Endothelial cell (in vitro differentiated cells): ENCODE data around the gene RANBP17. TPM values are rescaled to one million over a fixed set of nuclear protein-coding genes. Genes with fewer than 3 reads are reported as not detected.
"Not testable (repeated sequence)": the region's sequence is repeated elsewhere in the genome, so short reads cannot be mapped to it uniquely, and the experiment has no call there.

Experiments used
- DNase-seq: peaks from one replicate; pipeline ENCODE4 v3.0.0; 2021; ENCODE audit warnings: low spot score
- H3K27ac Mint-ChIP-seq: one replicate; pipeline ENCODE4 v1.8.0; 2021; ENCODE audit warnings: mixed read lengths, inconsistent platforms; ENCODE audit not compliant: unreplicated experiment
- H3K27me3 Mint-ChIP-seq: one replicate; pipeline ENCODE4 v1.8.0; 2021; ENCODE audit warnings: mild to moderate bottlenecking, moderate library complexity, mixed read lengths, inconsistent platforms; ENCODE audit not compliant: unreplicated experiment
- H3K36me3 Mint-ChIP-seq: one replicate; pipeline ENCODE4 v1.8.0; 2021; ENCODE audit warnings: mild to moderate bottlenecking, low read depth, mixed read lengths, inconsistent platforms; ENCODE audit not compliant: unreplicated experiment
- H3K4me1 Mint-ChIP-seq: one replicate; pipeline ENCODE4 v1.8.0; 2021; ENCODE audit warnings: mild to moderate bottlenecking, mixed read lengths, inconsistent platforms; ENCODE audit not compliant: unreplicated experiment
- H3K4me3 Mint-ChIP-seq: one replicate; pipeline ENCODE4 v1.8.0; 2021; ENCODE audit warnings: mild to moderate bottlenecking, mixed read lengths, inconsistent platforms; ENCODE audit not compliant: unreplicated experiment
- H3K9me3 Mint-ChIP-seq: one replicate; pipeline ENCODE4 v1.8.0; 2021; ENCODE audit warnings: mixed read lengths, inconsistent platforms; ENCODE audit not compliant: unreplicated experiment
- total RNA-seq: library from RNA; stranded (reverse); fragmentation: NEBNext Ultra II Directional; extraction: Animal tissue kit (Norgen Biotek cat#: 25700); gene quantifications from one replicate; pipeline ENCODE4 v1.2.1, GENCODE V29; 2021; ENCODE audit not compliant: unreplicated experiment
- TF ChIP-seq, protein P1 (sequence below): fragments of 200-600 bp; sonication (generic); IDR thresholded peaks from one replicate; pipeline ENCODE4 v1.5.0; 2021; ENCODE audit warnings: antibody characterized with exemption; ENCODE audit not compliant: unreplicated experiment

RANBP17 gene
- total RNA-seq, 1 donor from 2014 or later: 22.7 TPM

DNA sequence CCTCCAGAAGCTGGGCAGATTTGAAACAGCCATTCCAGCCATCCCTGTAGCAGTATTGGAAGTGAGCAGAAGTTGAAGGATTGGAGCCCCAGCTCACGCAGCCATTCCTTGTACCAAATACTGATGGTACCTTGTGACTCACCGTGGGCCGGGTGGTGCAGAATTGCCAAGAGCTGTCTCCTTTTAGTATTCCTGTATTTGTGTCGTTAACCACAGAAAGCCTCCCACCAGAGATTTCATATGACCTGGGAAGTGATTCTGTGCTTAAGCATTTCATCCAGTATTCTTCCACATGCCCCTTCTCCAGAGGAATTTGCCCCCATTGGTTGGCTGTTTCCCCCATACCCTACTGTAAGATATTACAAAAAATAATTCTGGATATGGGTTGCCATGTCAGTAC lies 429.6 kb downstream of the RANBP17 start:
- no peak for DNase-seq
- no peaks in the 10 kb centered on the region for H3K27me3 Mint-ChIP-seq
- TF ChIP-seq, protein P1, sequence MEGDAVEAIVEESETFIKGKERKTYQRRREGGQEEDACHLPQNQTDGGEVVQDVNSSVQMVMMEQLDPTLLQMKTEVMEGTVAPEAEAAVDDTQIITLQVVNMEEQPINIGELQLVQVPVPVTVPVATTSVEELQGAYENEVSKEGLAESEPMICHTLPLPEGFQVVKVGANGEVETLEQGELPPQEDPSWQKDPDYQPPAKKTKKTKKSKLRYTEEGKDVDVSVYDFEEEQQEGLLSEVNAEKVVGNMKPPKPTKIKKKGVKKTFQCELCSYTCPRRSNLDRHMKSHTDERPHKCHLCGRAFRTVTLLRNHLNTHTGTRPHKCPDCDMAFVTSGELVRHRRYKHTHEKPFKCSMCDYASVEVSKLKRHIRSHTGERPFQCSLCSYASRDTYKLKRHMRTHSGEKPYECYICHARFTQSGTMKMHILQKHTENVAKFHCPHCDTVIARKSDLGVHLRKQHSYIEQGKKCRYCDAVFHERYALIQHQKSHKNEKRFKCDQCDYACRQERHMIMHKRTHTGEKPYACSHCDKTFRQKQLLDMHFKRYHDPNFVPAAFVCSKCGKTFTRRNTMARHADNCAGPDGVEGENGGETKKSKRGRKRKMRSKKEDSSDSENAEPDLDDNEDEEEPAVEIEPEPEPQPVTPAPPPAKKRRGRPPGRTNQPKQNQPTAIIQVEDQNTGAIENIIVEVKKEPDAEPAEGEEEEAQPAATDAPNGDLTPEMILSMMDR: no peak
- H3K36me3 Mint-ChIP-seq: no peaks in the 10 kb centered on the region
- no peak overlapping the region for H3K27ac Mint-ChIP-seq
- no peaks in the 10 kb centered on the region for H3K4me1 Mint-ChIP-seq
- H3K4me3 Mint-ChIP-seq: no peak overlapping the region
- H3K9me3 Mint-ChIP-seq: no peaks in the 10 kb centered on the region

DNA sequence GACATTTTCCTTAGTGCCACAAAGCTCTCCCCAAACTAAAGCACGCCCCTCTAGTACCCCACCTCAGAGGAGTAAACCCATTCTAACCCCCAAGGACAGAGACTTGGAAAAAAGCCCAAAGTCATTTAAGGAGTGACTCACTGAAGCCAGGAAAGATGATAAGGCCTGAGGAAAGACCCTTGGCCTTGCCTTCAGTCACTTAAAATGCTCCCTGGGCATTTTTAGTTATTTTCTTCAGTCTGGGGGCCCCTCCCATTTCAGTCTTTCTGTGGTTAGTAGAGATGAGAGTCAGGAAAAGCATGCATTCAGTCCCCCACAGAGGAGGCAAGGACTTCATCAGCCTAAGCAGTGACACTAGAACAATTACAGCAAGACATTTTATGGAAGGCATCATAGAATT lies 433.5 kb downstream of the RANBP17 start:
- no peaks in the 10 kb centered on the region for H3K36me3 Mint-ChIP-seq
- TF ChIP-seq, protein P1: no peak
- peaks cover 3% of the 10 kb centered on the region for H3K27me3 Mint-ChIP-seq
- H3K27ac Mint-ChIP-seq: no peak overlapping the region
- H3K9me3 Mint-ChIP-seq: no peaks in the 10 kb centered on the region
- H3K4me1 Mint-ChIP-seq: no peaks in the 10 kb centered on the region
- no peak overlapping the region for H3K4me3 Mint-ChIP-seq
- DNase-seq: no peak

DNA sequence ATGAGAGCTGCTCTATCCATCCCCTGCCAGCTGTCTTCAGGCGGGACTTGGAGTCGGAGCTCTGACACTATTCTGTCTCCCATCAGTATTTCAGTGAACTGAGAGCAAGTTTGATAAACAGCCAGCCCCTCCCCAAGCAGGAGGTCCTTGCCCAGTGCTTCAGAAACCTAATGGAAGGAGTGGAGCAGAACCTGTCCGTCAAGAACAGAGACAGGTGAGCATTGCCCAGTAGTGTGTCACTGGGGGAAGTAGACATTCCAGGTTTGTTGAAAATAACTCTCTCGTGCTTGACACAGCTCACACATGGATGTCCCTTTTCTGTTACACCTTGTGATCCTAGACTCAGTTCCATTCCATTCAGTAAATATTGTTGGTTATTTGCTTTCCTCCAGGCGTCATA lies 434.0 kb downstream of the RANBP17 start:
- peaks cover 3% of the 10 kb centered on the region for H3K27me3 Mint-ChIP-seq
- no peak overlapping the region for H3K27ac Mint-ChIP-seq
- H3K36me3 Mint-ChIP-seq: peaks cover 1% of the 10 kb centered on the region
- no peak for DNase-seq
- no peaks in the 10 kb centered on the region for H3K4me1 Mint-ChIP-seq
- TF ChIP-seq, protein P1: no peak
- H3K4me3 Mint-ChIP-seq: no peak overlapping the region
- no peaks in the 10 kb centered on the region for H3K9me3 Mint-ChIP-seq

DNA sequence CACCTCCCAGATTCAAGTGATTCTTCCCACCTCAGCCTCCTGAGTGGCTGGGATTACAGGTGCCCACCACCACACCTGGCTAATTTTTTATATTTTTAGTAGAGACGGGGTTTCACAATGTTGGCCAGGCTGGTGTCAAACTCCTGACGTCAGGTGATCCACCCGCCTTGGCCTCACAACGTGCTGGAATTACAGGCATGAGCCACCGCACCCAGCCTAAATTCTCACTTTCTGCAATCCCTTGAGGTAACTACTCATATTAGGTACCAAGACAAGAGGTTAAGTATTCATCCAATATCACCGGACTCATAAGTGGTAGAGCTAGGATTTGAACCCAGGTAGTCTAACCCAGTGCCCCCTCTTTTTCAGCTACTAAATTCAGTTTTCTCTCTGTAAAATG lies 436.1 kb downstream of the RANBP17 start:
- not testable (repeated sequence) for H3K9me3 Mint-ChIP-seq, H3K4me3 Mint-ChIP-seq, H3K4me1 Mint-ChIP-seq, H3K27ac Mint-ChIP-seq, DNase-seq, H3K27me3 Mint-ChIP-seq, H3K36me3 Mint-ChIP-seq

DNA sequence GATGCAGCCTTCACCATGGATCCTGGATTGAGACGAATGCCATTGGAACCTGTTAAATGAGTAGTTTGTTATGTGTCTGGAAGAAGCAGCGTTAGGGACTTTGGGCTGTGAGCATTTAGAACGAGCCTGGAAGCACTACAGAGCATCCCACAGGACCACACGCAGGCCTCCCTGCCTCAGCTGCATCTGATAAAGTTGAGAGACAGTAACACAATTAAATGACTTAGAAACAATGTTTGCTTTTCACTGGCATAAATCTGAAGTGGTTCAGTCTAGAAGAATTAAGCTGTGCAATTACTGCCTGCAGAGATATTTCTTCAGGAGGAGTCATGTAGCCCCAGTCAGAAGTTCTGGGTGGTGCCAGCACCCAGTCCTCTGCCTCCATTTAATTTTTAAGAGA lies 437.4 kb downstream of the RANBP17 start:
- peaks cover 5% of the 10 kb centered on the region for H3K27me3 Mint-ChIP-seq
- no peak overlapping the region for H3K27ac Mint-ChIP-seq
- H3K4me1 Mint-ChIP-seq: no peaks in the 10 kb centered on the region
- no peak overlapping the region for H3K4me3 Mint-ChIP-seq
- no peaks in the 10 kb centered on the region for H3K9me3 Mint-ChIP-seq
- H3K36me3 Mint-ChIP-seq: peaks cover 5% of the 10 kb centered on the region
- DNase-seq: no peak
- TF ChIP-seq, protein P1: no peak

DNA sequence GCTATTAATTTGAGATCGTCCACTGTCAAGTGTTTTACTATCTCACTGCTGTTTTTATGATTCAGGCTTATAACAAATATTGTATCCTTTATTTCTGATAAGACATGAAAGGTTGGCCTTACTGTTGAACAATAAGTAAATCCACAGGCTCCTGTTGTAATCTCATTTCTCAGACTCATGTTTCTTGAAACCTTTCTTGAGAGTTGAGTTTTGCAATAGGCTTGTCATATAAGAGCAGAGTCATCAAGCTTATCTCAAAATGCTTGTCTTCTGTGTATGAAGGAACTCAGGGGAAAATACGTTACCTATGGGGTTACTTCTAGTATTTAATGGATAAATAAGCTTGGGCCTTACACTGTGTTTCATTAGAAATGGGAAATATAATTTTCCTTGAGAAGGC lies 438.0 kb downstream of the RANBP17 start:
- Mint-ChIP-seq H3K4me1 (no peaks in the 10 kb centered on the region), H3K4me3 (no peak overlapping the region), H3K9me3 (no peaks in the 10 kb centered on the region), H3K27me3 (peaks cover 5% of the 10 kb centered on the region), H3K36me3 (peaks cover 5% of the 10 kb centered on the region), H3K27ac (no peak overlapping the region)
- TF ChIP-seq, protein P1: no peak
- DNase-seq: no peak
